LNCAP (cell line): ENCODE data around the gene SALL3.

Source experiments
- TF ChIP-seq, protein P1 (sequence below): fragments of 450-650 bp; IDR thresholded peaks from 2 replicates; pipeline ENCODE4 v1.5.1; 2017; ENCODE audit warnings: mild to moderate bottlenecking

SALL3 gene

DNA sequence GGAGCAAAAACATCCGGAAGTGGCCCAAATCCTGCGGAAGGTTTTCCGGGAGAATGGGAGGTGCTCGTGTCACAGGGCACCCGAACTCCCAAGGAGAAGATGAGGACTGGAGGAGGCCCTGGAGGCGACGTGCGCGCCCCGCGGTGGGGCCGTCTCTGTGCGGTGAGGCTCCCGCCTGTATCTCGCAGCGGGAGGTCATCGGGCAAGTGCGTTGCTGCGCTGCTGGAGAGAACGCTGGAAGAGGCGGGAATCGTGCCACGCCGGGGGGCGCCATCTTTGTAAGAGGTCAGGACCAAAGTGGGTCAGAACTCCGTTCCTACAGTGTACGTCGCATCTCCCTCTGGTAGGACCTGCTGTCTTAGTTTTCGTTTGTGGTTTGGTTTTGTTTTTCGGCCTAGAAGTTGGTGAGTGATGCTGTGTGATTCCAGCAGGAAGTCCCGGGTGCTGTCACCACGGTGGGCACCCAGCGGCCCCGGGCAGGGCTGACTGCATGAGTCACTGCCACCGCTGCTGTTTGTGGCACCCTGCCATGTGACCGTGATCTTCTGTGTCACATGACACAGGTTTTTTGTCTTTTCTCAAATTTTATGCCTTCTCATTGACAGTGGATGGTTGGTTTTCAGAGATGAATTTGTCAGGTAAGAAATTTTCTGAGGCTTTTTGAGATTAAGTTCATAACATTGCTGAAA lies 68.1 kb downstream of the SALL3 start:
- TF ChIP-seq, protein P1, sequence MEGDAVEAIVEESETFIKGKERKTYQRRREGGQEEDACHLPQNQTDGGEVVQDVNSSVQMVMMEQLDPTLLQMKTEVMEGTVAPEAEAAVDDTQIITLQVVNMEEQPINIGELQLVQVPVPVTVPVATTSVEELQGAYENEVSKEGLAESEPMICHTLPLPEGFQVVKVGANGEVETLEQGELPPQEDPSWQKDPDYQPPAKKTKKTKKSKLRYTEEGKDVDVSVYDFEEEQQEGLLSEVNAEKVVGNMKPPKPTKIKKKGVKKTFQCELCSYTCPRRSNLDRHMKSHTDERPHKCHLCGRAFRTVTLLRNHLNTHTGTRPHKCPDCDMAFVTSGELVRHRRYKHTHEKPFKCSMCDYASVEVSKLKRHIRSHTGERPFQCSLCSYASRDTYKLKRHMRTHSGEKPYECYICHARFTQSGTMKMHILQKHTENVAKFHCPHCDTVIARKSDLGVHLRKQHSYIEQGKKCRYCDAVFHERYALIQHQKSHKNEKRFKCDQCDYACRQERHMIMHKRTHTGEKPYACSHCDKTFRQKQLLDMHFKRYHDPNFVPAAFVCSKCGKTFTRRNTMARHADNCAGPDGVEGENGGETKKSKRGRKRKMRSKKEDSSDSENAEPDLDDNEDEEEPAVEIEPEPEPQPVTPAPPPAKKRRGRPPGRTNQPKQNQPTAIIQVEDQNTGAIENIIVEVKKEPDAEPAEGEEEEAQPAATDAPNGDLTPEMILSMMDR, result no peak

DNA sequence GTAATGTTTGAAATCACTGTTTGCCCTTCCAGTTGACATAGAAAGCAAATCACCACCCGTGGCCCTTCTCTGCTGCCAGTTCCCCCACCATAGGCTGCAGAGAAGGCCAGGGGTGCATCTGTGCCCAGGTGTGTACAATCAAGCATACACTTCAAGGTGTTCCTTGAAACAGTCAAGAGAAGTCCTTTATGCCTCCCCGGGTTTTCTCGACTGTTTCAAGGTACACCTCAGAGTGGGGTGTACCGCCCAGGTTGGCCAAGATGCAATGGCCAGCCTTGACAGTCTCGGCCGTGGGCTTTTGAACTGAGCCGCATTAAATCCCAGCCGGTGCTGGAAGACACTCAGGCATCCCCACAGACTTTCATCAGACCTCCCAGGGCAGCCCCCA lies 68.6 kb downstream of the SALL3 start:
- TF ChIP-seq, protein P1, result no peak

DNA sequence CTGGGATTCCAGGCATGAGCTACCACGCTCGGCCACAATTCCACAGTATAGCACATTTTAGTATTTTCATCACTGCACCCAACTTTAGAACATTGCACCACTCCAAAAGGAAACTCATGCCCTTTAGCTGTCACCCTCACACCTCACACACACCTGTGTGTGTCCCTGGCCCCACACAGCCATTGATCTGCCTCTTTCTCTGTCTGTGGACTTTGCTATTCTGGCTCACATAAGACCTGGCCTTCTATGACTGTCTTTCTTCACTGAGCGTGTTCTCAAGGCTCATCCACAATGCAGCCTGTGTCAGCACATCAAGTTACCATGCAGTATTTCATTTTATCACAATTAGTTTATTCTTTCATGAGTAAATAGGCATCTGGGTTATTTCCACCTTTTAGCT lies 69.9 kb downstream of the SALL3 start:
- TF ChIP-seq, protein P1, result no peak
